Measurements from ENCODE around the gene RNF112. TPM values are rescaled to one million over a fixed set of nuclear protein-coding genes. Genes with fewer than 3 reads are reported as not detected.

Gene RNF112
- total RNA-seq, 1 donor from 2014 or later, result 0.36 TPM

DNA sequence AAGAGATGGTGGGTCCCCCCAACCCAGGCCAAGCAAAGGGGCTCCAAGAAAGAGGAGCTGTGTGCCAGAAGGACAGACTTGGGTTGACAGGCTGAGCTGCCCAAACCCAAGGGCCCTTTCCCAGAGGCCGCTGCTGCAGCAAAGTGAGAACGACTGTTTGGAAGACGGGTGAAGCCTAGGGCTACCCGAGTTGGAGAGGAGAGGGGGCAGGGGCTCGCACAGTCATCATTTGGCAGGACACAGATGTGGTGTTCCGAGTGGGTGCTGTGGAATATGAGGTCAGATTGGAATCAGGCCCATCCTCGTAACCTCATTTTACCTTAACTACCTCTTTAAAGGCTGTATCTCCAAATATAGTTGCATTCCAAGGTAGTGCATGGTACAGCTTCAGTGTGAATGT, 18.7 kb upstream of the RNF112 start:
- H3K27ac ChIP-seq (ENCODE audit: low read depth, low read length), result no peak overlapping the region
- H3K4me3 ChIP-seq (ENCODE audit: insufficient read depth, low read depth, low read length), result no peak overlapping the region
- FAIRE-seq (no peak), DNase-seq (ENCODE audit: low read depth) (no peak)
- H3K4me1 ChIP-seq (ENCODE audit: insufficient read depth, low read length), result peaks cover 8% of the 10 kb centered on the region
- no peaks in the 10 kb centered on the region for H3K79me2 ChIP-seq (ENCODE audit: insufficient read depth, low read length)
- no peaks in the 10 kb centered on the region for H3K9me3 ChIP-seq (ENCODE audit: insufficient read depth, low read depth, low read length)
- no peak overlapping the region for H3K9ac ChIP-seq (ENCODE audit: low read length)
- H3K36me3 ChIP-seq (ENCODE audit: insufficient read depth, low read length), result no peaks in the 10 kb centered on the region
- no peaks in the 10 kb centered on the region for H4K20me1 ChIP-seq (ENCODE audit: insufficient read depth, low read length)
- H3K4me2 ChIP-seq (ENCODE audit: low read length), result no peak overlapping the region
- H3K4me3 Mint-ChIP-seq (ENCODE audit: unreplicated experiment), result no peak overlapping the region
- TF ChIP-seq, protein P1, sequence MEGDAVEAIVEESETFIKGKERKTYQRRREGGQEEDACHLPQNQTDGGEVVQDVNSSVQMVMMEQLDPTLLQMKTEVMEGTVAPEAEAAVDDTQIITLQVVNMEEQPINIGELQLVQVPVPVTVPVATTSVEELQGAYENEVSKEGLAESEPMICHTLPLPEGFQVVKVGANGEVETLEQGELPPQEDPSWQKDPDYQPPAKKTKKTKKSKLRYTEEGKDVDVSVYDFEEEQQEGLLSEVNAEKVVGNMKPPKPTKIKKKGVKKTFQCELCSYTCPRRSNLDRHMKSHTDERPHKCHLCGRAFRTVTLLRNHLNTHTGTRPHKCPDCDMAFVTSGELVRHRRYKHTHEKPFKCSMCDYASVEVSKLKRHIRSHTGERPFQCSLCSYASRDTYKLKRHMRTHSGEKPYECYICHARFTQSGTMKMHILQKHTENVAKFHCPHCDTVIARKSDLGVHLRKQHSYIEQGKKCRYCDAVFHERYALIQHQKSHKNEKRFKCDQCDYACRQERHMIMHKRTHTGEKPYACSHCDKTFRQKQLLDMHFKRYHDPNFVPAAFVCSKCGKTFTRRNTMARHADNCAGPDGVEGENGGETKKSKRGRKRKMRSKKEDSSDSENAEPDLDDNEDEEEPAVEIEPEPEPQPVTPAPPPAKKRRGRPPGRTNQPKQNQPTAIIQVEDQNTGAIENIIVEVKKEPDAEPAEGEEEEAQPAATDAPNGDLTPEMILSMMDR (IDR thresholded peaks at IDR 0.05; ENCODE audit: insufficient read depth, low read depth, low read length), result no peak
- no peak for TF ChIP-seq EZH2 (IDR thresholded peaks at IDR 0.05; ENCODE audit: insufficient read depth, low read length)
- H3K27me3 Mint-ChIP-seq (ENCODE audit: low read depth, unreplicated experiment), result peaks cover 8% of the 10 kb centered on the region
- H3K4me1 Mint-ChIP-seq (ENCODE audit: low read depth, unreplicated experiment), result peaks cover 9% of the 10 kb centered on the region
- no peaks in the 10 kb centered on the region for H3K36me3 Mint-ChIP-seq (ENCODE audit: low read depth, unreplicated experiment)
- H3K27me3 ChIP-seq (ENCODE audit: insufficient read depth, low read length), result peaks cover 2% of the 10 kb centered on the region
- H3K27ac Mint-ChIP-seq (ENCODE audit: unreplicated experiment), result no peak overlapping the region
- H2AFZ ChIP-seq (ENCODE audit: low read depth, low read length), result no peak overlapping the region
- H3K9me3 Mint-ChIP-seq (ENCODE audit: unreplicated experiment), result no peaks in the 10 kb centered on the region

DNA sequence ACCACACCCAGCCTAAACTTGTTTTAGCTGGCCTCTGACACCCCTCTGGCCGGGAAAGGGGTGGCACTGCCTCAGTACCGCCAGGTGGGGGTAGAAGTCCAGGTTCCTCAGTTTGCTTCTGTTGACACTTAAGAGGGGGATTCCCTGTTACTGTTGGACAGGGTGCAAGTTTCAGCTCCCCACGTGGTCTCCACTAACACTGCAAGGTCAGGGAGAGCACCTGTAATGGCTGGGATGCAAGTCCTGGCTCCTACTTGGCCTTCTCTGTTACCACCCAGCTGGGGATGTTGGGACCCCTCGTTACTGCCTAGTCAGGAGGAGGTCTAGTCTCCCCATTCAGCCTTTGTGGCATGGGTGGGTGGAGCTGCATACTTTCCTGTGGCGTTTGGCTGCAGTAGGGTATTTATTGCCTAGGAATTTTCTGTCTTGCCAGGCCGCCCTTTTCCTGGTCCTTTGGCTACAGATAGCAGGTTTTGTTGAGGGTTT, 13.4 kb upstream of the RNF112 start:
- no peaks in the 10 kb centered on the region for H3K27me3 ChIP-seq (ENCODE audit: insufficient read depth, low read length)
- H3K4me3 ChIP-seq (ENCODE audit: insufficient read depth, low read depth, low read length), result no peak overlapping the region
- H3K36me3 Mint-ChIP-seq (ENCODE audit: low read depth, unreplicated experiment), result no peaks in the 10 kb centered on the region
- H3K4me3 Mint-ChIP-seq (ENCODE audit: unreplicated experiment), result no peak overlapping the region
- H2AFZ ChIP-seq (ENCODE audit: low read depth, low read length), result no peak overlapping the region
- H3K79me2 ChIP-seq (ENCODE audit: insufficient read depth, low read length), result no peaks in the 10 kb centered on the region
- no peak for TF ChIP-seq EZH2 (IDR thresholded peaks at IDR 0.05; ENCODE audit: insufficient read depth, low read length)
- TF ChIP-seq, protein P1 (IDR thresholded peaks at IDR 0.05; ENCODE audit: insufficient read depth, low read depth, low read length), result no peak
- no peaks in the 10 kb centered on the region for H3K9me3 ChIP-seq (ENCODE audit: insufficient read depth, low read depth, low read length)
- no peak overlapping the region for H3K27ac Mint-ChIP-seq (ENCODE audit: unreplicated experiment)
- H4K20me1 ChIP-seq (ENCODE audit: insufficient read depth, low read length), result no peaks in the 10 kb centered on the region
- no peak overlapping the region for H3K4me2 ChIP-seq (ENCODE audit: low read length)
- H3K4me1 Mint-ChIP-seq (ENCODE audit: low read depth, unreplicated experiment), result peaks cover 3% of the 10 kb centered on the region
- H3K9ac ChIP-seq (ENCODE audit: low read length), result no peak overlapping the region
- FAIRE-seq, result no peak
- no peak for DNase-seq (ENCODE audit: low read depth)
- H3K4me1 ChIP-seq (ENCODE audit: insufficient read depth, low read length), result peaks cover 3% of the 10 kb centered on the region
- peaks cover 12% of the 10 kb centered on the region for H3K27me3 Mint-ChIP-seq (ENCODE audit: low read depth, unreplicated experiment)
- H3K9me3 Mint-ChIP-seq (ENCODE audit: unreplicated experiment), result no peaks in the 10 kb centered on the region
- H3K27ac ChIP-seq (ENCODE audit: low read depth, low read length), result no peak overlapping the region
- no peaks in the 10 kb centered on the region for H3K36me3 ChIP-seq (ENCODE audit: insufficient read depth, low read length)

DNA sequence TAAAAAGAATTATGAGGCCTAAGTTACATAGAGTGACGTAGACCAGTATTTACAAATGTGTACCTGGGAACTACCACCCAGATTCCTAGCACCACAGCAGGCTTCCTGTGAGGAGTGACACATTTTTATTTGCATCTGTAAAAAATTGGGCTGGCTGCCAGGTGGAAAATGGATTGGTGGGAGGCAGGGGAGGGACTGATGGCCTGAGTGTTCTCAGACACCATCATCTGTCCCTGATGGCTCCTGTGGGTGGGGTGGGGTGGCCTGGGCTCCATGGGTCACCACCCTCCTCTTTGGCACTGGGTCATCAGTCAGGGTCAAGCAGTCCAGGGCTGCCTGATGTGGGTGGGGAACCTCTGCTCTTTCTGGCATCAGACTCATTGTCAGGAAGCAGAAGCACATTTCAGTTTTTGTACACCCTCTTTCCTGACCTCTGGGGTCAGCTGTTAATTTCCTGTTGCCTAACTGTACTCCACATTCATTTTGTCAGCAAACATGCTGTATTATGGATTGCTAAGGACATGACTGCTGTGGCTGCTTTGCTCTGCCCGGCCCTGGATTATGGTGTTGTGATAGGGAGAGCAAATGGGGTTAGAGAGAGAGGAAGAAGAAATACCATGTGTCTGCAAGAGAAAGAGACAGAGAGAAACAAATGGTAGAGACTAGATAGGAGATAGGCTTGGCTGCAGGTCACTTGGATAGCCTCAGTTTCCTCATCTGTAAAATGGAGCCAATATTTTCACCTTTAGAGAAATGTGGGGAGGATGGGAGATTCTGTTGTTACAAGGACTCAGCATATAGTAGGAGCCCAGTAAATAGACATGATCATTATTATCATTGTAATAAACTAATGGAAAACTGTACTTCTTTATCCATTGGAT, 12.5 kb upstream of the RNF112 start:
- Mint-ChIP-seq H3K36me3 (ENCODE audit: low read depth, unreplicated experiment) (no peaks in the 10 kb centered on the region), H3K27me3 (ENCODE audit: low read depth, unreplicated experiment) (peaks cover 12% of the 10 kb centered on the region), H3K4me3 (ENCODE audit: unreplicated experiment) (no peak overlapping the region), H3K27ac (ENCODE audit: unreplicated experiment) (no peak overlapping the region), H3K4me1 (ENCODE audit: low read depth, unreplicated experiment) (peaks cover 3% of the 10 kb centered on the region), H3K9me3 (ENCODE audit: unreplicated experiment) (no peaks in the 10 kb centered on the region)
- Histone ChIP-seq H3K27me3 (ENCODE audit: insufficient read depth, low read length) (no peaks in the 10 kb centered on the region), H3K79me2 (ENCODE audit: insufficient read depth, low read length) (no peaks in the 10 kb centered on the region), H3K4me2 (ENCODE audit: low read length) (no peak overlapping the region), H3K4me3 (ENCODE audit: insufficient read depth, low read depth, low read length) (no peak overlapping the region), H3K9me3 (ENCODE audit: insufficient read depth, low read depth, low read length) (no peaks in the 10 kb centered on the region), H3K27ac (ENCODE audit: low read depth, low read length) (no peak overlapping the region), H3K9ac (ENCODE audit: low read length) (no peak overlapping the region), H3K36me3 (ENCODE audit: insufficient read depth, low read length) (no peaks in the 10 kb centered on the region), H3K4me1 (ENCODE audit: insufficient read depth, low read length) (peaks cover 3% of the 10 kb centered on the region), H4K20me1 (ENCODE audit: insufficient read depth, low read length) (no peaks in the 10 kb centered on the region), H2AFZ (ENCODE audit: low read depth, low read length) (no peak overlapping the region)
- TF ChIP-seq, protein P1 (IDR thresholded peaks at IDR 0.05; ENCODE audit: insufficient read depth, low read depth, low read length), result no peak
- TF ChIP-seq EZH2 (IDR thresholded peaks at IDR 0.05; ENCODE audit: insufficient read depth, low read length), result no peak
- FAIRE-seq (no peak), DNase-seq (ENCODE audit: low read depth) (no peak)

Measured in astrocyte (in vitro differentiated cells and primary cell).